HL-60/S4 treated with retinoic acid at 250 ng/mL for 4 days and 3 days (cell line): ENCODE results near the gene USP4.
"Not testable (repeated sequence)": the region's sequence is repeated elsewhere in the genome, so short reads cannot be mapped to it uniquely, and the experiment has no call there.

Source experiments
- in situ Hi-C: fragments of 300-500 bp; cut with MboI; formaldehyde crosslinking; loops from 2 replicates; pipeline ENCODE4 v1.7.0; 2022; ENCODE audit warnings: low sequenced_read_pairs

Gene USP4

DNA sequence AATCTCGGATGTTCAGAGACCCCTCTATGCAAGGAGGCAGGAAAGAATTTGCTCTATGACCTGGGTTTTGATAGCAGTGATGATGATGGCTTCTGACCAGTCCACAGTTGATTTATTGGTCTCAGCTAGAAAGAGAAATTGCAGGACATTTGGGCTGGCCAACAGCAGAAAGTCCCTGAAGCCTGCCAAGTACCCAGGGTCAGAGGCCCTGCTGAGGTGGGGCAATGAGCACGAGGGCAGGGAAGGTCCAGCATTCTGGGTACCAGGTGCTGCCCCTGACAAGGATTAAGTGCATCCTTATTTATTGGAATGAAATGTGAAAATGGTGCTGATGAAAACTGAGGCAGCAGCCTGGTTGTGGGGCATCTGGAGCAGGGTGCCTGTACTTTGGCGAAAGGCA lies 82.7 kb downstream of the USP4 start:
- in situ Hi-C loops = no loop called here

DNA sequence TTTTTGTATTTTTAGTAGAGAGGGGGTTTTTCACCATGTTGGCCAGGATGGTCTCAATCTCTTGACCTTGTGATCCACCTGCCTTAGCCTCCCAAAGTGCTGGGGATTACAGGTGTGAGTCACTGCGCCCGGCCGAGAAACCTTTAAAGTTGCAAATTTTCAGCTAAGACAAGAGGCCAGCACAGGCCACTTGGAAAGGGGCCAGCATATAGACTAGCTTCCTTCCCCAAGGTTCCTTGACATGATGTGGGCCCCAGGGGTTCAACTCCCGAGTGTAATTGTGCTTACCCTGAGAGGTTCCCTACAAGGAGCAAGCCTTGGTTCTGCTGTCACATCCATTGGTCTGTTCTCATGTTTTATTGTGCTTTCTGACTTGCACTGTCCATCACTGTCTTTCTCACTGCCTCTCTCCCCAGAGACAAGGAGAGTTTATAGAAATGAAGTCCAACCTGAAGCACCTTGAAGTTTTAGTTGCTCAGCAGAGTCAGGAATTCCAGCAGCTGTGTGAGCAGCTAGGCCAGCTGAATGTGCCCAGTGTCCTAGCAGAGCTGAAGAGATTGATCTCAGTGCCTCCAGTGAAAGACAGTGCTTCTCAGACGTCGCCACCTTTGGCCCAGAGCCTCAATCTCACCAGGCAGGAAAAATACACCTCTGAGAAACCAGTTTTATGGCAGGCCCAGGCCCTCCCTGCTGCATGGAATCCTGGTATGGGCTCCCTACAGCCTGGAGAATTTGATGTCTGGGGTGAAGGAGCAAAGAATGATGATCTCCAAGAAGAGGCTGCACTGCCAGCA lies 83.9 kb downstream of the USP4 start:
- in situ Hi-C loops = no loop called here

- in situ Hi-C loops = no loop called here
These were observed 84.7 kb downstream of the USP4 start for GRCh38 chr3:49255112-49255511.

DNA sequence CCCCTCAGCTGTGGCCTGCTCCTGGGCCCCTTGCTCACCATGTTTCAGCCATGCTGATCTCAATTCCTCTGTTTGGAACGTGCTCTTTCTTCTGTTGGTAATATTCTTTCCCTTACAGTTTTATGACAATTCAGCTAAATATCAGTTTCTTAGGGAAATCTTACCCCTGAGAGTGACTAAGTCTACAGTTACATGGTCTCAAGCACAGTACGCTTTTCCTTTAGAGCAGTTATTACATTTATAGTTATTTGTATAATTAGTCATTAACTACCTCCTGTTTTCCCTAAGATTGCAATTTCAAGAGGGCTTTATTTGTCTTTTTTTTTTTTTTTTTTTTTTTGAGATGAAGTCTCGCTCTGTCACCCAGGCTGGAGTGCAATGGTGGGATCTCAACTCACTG lies 86.3 kb downstream of the USP4 start:
- in situ Hi-C loops = no loop called here

GRCh38 chr3:49248840-49249227 lies 91.0 kb downstream of the USP4 start:
- in situ Hi-C loops = no loop called here

DNA sequence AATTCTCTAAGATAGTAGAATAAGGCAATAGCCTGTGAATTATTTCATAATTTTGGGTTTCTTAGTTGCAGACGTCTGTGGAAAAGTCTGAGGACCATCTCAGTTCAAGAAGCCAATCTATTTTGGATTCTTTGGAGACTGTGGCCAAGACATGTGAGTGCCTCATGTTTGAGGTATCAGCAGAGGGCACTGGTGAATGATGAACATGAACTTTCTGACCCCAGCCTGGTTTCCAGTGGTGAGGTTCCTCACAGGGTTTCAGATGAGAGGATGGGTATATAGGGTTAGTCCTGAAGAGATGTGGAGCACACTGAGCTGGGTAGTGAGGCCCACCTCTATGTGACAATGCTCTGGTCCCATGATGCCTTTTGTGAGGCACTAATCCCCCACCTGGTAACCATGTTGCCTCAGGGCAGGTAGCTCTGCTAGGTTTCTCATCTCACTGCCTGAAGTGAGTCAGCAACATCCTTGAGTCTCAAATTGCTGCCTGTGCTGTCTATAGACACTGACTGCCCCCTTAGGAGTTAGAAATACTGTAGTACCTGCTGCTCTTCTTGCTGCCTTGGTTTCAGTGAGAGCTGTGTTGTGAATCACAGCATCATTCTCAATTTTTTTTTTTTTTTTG lies 95.2 kb downstream of the USP4 start:
- in situ Hi-C loops = no loop called here

- in situ Hi-C loops = not testable (repeated sequence)
These were observed 99.8 kb downstream of the USP4 start for GRCh38 chr3:49240091-49240490.

DNA sequence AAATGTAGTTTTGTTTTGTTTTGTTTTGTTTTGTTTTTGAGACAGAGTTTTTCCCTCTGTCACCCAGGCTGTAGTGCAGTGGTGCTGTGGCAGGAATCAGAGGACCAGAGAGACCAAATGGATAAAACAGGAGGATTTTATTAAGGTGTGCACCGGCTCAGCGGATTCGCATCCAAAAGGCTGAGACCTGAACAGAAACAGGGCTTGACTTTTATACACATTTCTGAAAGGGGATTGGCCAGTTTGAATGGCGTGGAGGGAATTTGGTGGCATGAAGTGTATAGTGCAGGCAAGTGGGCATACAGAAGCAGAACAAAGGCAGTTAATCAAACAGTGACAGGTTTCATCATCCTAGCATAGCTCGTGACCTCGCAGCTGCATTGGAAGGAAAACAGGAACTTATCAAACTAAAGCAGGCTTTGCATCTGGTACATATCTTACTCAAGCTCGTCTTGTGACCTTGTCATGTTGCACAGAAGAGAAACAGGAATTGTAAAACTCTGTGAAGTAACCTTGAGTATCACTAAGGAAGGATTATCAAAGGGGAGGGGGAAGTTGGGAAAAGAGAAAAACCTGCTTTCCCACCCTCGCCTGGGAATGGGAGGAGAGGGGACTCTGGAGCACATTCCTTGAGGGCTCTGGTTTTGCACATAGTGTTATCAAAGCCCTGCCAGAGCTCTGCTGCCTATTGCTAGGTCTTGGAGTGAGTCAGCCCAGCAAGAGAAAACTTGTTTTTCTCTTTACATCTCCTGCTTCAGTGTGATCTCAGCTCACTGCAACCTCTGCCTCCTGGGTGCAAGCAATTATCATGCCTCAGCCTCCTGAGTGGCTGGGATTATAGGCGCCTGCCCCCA lies 101.4 kb downstream of the USP4 start:
- in situ Hi-C loops = no loop called here

DNA sequence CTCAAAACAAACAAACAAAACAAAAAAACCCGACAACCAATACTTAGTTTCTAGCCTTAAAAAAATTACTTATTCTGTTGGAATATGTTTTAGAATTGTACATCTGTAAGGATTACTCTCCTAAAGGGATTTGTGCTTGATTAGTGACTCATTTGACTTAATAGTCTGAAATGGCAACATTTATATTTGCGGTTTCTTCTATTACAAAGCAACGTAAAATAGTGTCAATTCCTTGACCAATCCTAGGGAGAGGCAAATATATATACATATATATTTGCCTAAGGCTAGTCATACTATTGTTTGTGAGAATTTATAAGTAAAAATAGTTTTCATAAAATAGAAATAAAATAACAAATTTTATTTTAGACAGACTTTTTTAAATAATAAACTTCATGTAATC lies 102.5 kb downstream of the USP4 start:
- in situ Hi-C loops = no loop called here

DNA sequence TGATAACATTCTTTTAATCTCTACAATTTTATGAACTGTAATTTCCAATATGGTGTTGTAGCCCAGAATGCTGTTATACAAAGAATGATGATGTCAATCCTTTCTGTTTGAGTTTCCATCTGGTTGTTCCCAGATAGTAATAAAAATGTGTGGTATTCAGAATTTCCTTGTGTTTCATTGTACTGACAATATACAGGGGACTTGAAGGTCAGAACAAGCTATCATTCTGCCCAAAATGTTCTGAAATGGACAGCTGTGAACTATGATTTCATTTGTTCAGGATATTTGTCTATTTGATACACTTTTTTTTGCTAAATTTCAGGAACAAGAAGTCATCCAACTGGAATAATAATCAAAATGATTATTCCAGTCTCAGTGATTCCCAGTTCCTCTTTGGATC lies 103.6 kb downstream of the USP4 start:
- in situ Hi-C loops = no loop called here

- in situ Hi-C loops = not testable (repeated sequence)
These were observed 111.0 kb downstream of the USP4 start for GRCh38 chr3:49228817-49229216.
